Measurements from ENCODE around the gene MFF. TPM values are rescaled to one million over a fixed set of nuclear protein-coding genes. Genes with fewer than 3 reads are reported as not detected.

The MFF gene
- total and polyA plus RNA-seq, 2 of the 4 experiments (the other 2 are of a cell fraction), result 70.1 to 86.4 TPM

- no peak for TF ChIP-seq RCOR1 (IDR thresholded peaks at IDR 0.05; ENCODE audit: insufficient replicate concordance, low read length)
These were observed 4.6 kb upstream of the MFF start (continued) for GRCh38 chr2:227320305-227321094.

DNA sequence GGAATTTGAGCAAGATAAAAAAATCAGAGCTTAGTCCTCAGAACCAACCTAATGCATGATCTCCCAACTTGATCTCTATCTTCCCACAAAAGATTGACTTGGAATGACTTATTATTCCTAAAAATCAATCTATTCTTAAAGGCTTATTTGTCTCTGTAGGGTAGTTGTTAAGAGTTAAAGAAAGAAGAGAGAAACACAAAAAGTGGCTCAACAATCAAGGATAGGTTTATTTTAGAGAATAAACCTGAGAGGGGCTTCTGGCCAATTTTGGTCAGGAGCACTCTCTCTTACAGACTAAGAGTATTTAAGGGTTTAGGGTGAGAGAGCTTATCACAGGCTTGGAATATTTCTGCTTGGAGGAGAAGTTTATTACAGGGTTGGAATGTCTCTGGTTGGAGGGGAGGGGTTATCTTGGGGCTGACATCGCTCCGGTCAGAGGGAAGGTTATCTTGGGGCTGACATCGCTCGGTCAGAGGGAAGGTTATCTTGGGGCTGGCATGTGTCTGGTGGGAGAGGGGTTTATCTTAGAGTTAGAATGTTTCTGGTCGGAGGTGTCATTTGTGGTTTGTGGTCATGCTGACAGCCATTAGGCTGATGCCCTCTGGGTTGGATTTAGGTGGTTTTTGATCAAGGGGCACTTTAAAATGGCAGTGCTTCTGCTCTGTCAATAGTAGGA lies 2.4 kb upstream of the MFF start:
- Histone ChIP-seq H3K23ac (ENCODE audit: low read depth, low read length) (no peak overlapping the region), H3K4me2 (ENCODE audit: low read depth, low read length) (no peak overlapping the region), H3K9ac (ENCODE audit: low read depth, low read length) (no peak overlapping the region), H3K4me1 (ENCODE audit: control insufficient read depth, insufficient read depth, low read length) (0 out of 2 replicates have a peak, but pooled peaks cover 2% of the 10 kb centered on the region), H2BK5ac (ENCODE audit: low read depth, low read length, poor library complexity, severe bottlenecking) (no peak overlapping the region), H3K56ac (ENCODE audit: extremely low read depth, insufficient read depth, low read length) (no peak overlapping the region), H2AK5ac (ENCODE audit: low read depth, low read length) (no peak overlapping the region), H2BK20ac (ENCODE audit: low read depth, low read length) (no peak overlapping the region), H2AK9ac (replicated peaks; ENCODE audit: low read depth, low read length, poor library complexity) (no peak overlapping the region), H3K27ac (ENCODE audit: insufficient read depth, low read length) (no peak overlapping the region), H3K4ac (ENCODE audit: low read depth, low read length) (no peak overlapping the region), H3K27me3 (ENCODE audit: control insufficient read depth, insufficient read depth, low read length) (no peaks in the 10 kb centered on the region), H2BK15ac (ENCODE audit: low read depth, low read length) (no peak overlapping the region), H3K9me1 (ENCODE audit: insufficient read depth, low read length) (no peaks in the 10 kb centered on the region), H3K36me3 (ENCODE audit: control insufficient read depth, insufficient read depth, low read length) (no peaks in the 10 kb centered on the region), H2BK120ac (ENCODE audit: low read depth, low read length) (no peak overlapping the region), H4K20me1 (ENCODE audit: insufficient read depth, low read length) (no peaks in the 10 kb centered on the region), H3K9me3 (ENCODE audit: control insufficient read depth, insufficient read depth, low read length) (no peaks in the 10 kb centered on the region), H2AFZ (replicated peaks; ENCODE audit: low read length, poor library complexity) (no peak overlapping the region), H3K18ac (ENCODE audit: low read depth, low read length) (no peak overlapping the region), H4K5ac (ENCODE audit: low read depth, low read length) (no peak overlapping the region), H3K4me3 (ENCODE audit: insufficient read depth, low read depth, low read length) (no peak overlapping the region), H4K8ac (ENCODE audit: low read depth in 2 of 2, low read length in 2 of 2) (no peak overlapping the region), H3K14ac (replicated peaks; ENCODE audit: low read depth, low read length) (no peak overlapping the region), H4K91ac (ENCODE audit: insufficient read depth, low read depth, low read length) (no peak overlapping the region), H3K79me1 (ENCODE audit: low read depth in 1 of 2, low read length in 2 of 2) (peaks cover 11 to 22% of the 10 kb centered on the region in 2 experiments)
- no TSS peak for BruUV-seq (replicated peaks)
- no CpG with 5 or more reads among the region's 5 CpGs for WGBS, 2 experiments (ENCODE audit: extremely low coverage in 2 of 2, insufficient read length in 1 of 2)
- DNase-seq (no peak), ATAC-seq (ENCODE audit: low read depth) (no peak)
- intact Hi-C loops (cut with micrococcal nuclease) (loop anchor here (10.0 kb wide), 1 partner anchor 198 kb away; no protein-coding TSS in a partner anchor), in situ Hi-C loops (cut with MboI; ENCODE audit: low sequenced_read_pairs) (no loop called here), dilution Hi-C loops (cut with HindIII; ENCODE audit: low sequenced_read_pairs, unreplicated experiment) (no loop called here)
- CTCF ChIA-PET, result no interaction called here
- POLR2A ChIA-PET (ENCODE audit: unreplicated experiment), result no interaction called here
- no peak for TF ChIP-seq MAFK (IDR thresholded peaks at IDR 0.05; ENCODE audit: low read depth, low read length)
- TF ChIP-seq BHLHE40 (IDR thresholded peaks at IDR 0.05; ENCODE audit: low read depth, low read length), result no peak
- no peak for TF ChIP-seq RCOR1 (IDR thresholded peaks at IDR 0.05; ENCODE audit: insufficient replicate concordance, low read length)
- no peak for TF ChIP-seq CEBPB (IDR thresholded peaks at IDR 0.05; ENCODE audit: low read depth, low read length)
- TF ChIP-seq RAD21 (IDR thresholded peaks at IDR 0.05; ENCODE audit: low read length), result no peak
- TF ChIP-seq MAZ (IDR thresholded peaks at IDR 0.05; ENCODE audit: borderline replicate concordance, low read depth, low read length), result no peak
- TF ChIP-seq RFX5 (IDR thresholded peaks at IDR 0.05; ENCODE audit: low read depth, low read length), result no peak
- no peak for TF ChIP-seq MXI1 (IDR thresholded peaks at IDR 0.05; ENCODE audit: borderline replicate concordance, low read depth, low read length)
- TF ChIP-seq, protein P1, sequence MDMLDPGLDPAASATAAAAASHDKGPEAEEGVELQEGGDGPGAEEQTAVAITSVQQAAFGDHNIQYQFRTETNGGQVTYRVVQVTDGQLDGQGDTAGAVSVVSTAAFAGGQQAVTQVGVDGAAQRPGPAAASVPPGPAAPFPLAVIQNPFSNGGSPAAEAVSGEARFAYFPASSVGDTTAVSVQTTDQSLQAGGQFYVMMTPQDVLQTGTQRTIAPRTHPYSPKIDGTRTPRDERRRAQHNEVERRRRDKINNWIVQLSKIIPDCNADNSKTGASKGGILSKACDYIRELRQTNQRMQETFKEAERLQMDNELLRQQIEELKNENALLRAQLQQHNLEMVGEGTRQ (IDR thresholded peaks at IDR 0.05; ENCODE audit: low read depth, low read length), result no peak
- no peak for TF ChIP-seq NFE2L2 (IDR thresholded peaks at IDR 0.05; ENCODE audit: low read depth, low read length)
- TF ChIP-seq, protein P2, sequence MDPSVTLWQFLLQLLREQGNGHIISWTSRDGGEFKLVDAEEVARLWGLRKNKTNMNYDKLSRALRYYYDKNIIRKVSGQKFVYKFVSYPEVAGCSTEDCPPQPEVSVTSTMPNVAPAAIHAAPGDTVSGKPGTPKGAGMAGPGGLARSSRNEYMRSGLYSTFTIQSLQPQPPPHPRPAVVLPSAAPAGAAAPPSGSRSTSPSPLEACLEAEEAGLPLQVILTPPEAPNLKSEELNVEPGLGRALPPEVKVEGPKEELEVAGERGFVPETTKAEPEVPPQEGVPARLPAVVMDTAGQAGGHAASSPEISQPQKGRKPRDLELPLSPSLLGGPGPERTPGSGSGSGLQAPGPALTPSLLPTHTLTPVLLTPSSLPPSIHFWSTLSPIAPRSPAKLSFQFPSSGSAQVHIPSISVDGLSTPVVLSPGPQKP (IDR thresholded peaks at IDR 0.05; ENCODE audit: borderline replicate concordance, low read depth, low read length), result no peak
- no peak for TF ChIP-seq SMC3 (IDR thresholded peaks at IDR 0.05; ENCODE audit: low read depth, low read length)
